A549 (cell line): ENCODE data around the gene LEPROT. TPM values are rescaled to one million over a fixed set of nuclear protein-coding genes. Genes with fewer than 3 reads are reported as not detected.

Experiments
- CHD4 ChIP-seq: fragments of 200-600 bp; sonication (generic); IDR thresholded peaks from 2 replicates; pipeline ENCODE4 v1.6.1; 2016; ENCODE audit warnings: antibody characterized with exemption, mild to moderate bottlenecking, borderline replicate concordance
- EP300 ChIP-seq, 2 experiments: fragments of >200 bp; sonication (Bioruptor Twin); formaldehyde crosslinking; IDR thresholded peaks; 2 replicates in 1 of 2; 3 replicates in 1 of 2; pipeline ENCODE4 v1.6.1; 2016 to 2017
- POLR2AphosphoS2 ChIP-seq: conservative IDR thresholded peaks from 2 replicates; pipeline ENCODE4 v1.6.1; 2012; ENCODE audit warnings: low read length, improper control_type of control experiment, inconsistent platforms
- polyA plus RNA-seq, 4 experiments: library from polyadenylated mRNA; depleted of rRNA in 3 of 4; stranded (reverse); fragments of >200 nt; fragmentation: RNase III in 1 of 4; extraction: RNeasy Plus Mini Kit Qiagen cat#74134 plus additional on column Dnase treatment in 1 of 4; gene quantifications; 2 replicates in 3 of 4; 3 replicates in 1 of 4; pipeline ENCODE4 v1.2.3, GENCODE V29; 2011 to 2017
- small RNA-seq, 6 experiments: library from RNA; depleted of rRNA; stranded (forward); fragments of <200 nt; gene quantifications; one replicate each; pipeline ENCODE3, GENCODE V24; 2012
- TF ChIP-seq, protein P1 (sequence below): fragments of 200-600 bp; sonication (generic); IDR thresholded peaks from 2 replicates; pipeline ENCODE4 v1.6.1; 2016; ENCODE audit warnings: antibody characterized with exemption, mild to moderate bottlenecking, moderate library complexity

LEPROT gene
- polyA plus RNA-seq, 2 of the 4 experiments (the other 2 are of a cell fraction), result 51.2 to 62.9 TPM

DNA sequence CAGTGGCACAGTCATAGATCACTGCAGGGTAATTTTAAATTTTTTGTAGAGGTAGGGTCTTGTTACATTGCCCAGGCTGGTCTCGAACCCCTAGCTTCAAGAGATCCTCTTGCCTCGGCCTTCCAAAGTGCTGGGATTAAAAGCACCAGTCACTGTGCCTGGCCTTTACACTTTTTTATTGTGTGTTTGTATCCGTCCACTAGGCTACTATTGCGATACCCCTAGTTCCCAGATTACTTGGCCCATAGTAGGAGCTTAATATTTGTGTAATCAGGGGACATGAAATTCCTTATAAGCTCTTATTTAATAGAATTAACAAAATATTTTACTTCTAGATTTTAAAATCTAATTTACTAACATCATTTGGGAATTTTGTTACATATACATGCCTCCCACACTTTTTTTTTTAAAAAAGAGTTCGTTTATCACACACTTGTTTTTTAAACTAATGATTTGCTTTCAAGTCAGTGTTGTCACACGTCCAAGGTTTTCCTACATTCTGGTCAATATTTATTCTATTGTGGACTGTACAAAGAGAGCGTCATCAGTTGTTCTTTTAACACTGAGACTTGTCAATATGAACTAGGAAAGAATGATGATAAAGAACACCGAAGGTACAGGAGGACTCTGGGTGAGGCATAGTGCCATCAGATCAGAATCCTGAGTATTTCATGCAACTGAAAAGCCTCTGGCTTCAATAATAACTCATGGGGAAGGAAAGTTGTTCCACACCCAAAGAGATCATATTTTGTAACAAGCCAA is 63.7 kb downstream of the LEPROT start (continued):
- TF ChIP-seq, protein P1, sequence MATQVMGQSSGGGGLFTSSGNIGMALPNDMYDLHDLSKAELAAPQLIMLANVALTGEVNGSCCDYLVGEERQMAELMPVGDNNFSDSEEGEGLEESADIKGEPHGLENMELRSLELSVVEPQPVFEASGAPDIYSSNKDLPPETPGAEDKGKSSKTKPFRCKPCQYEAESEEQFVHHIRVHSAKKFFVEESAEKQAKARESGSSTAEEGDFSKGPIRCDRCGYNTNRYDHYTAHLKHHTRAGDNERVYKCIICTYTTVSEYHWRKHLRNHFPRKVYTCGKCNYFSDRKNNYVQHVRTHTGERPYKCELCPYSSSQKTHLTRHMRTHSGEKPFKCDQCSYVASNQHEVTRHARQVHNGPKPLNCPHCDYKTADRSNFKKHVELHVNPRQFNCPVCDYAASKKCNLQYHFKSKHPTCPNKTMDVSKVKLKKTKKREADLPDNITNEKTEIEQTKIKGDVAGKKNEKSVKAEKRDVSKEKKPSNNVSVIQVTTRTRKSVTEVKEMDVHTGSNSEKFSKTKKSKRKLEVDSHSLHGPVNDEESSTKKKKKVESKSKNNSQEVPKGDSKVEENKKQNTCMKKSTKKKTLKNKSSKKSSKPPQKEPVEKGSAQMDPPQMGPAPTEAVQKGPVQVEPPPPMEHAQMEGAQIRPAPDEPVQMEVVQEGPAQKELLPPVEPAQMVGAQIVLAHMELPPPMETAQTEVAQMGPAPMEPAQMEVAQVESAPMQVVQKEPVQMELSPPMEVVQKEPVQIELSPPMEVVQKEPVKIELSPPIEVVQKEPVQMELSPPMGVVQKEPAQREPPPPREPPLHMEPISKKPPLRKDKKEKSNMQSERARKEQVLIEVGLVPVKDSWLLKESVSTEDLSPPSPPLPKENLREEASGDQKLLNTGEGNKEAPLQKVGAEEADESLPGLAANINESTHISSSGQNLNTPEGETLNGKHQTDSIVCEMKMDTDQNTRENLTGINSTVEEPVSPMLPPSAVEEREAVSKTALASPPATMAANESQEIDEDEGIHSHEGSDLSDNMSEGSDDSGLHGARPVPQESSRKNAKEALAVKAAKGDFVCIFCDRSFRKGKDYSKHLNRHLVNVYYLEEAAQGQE, result no peak
- TF ChIP-seq CHD4 (no peak), EP300 (IDR thresholded peaks at IDR 0.05) (no peak), POLR2AphosphoS2 (no peak)

Small RNA genes within 50 kb of the gene (small RNA-seq; reads per million reads assigned to genes)
- gene RNU2-15P, result 0 to 0.43 (median 0.18) reads per million in 6 experiments

Other genes starting within 250 kb of the LEPROT start
- 5.0 and 6.6 TPM in 2 replicates for gene DNAJC6, start 111.1 kb upstream of the LEPROT start, polyA plus RNA-seq (2011; rRNA removed)
- 2.8 to 3.0 TPM (median 2.9 TPM) in 3 replicates for gene DNAJC6, start 111.1 kb upstream of the LEPROT start, polyA plus RNA-seq (2017; fragmentation: RNase III; extraction: RNeasy Plus Mini Kit Qiagen cat#74134 plus additional on column Dnase treatment)
- 6.5 and 6.7 TPM in 2 replicates for gene LEPR, start within 50 bp of the LEPROT start, polyA plus RNA-seq (2011; rRNA removed)
- 2.8 to 3.3 TPM (median 3.1 TPM) in 3 replicates for gene LEPR, start within 50 bp of the LEPROT start, polyA plus RNA-seq (2017; fragmentation: RNase III; extraction: RNeasy Plus Mini Kit Qiagen cat#74134 plus additional on column Dnase treatment)